Spleen (tissue), 11 donors: ENCODE measurements around the gene FIGN. TPM values are rescaled to one million over a fixed set of nuclear protein-coding genes. Genes with fewer than 3 reads are reported as not detected.

Experiments used
- DNase-seq: peaks from one replicate; pipeline ENCODE4 v3.0.0-alpha.2; 2020
- H3K27ac ChIP-seq, 8 donors: fragments of 200-600 bp; sonication (generic) in 7 of 8; 1 replicate in 4 of 8; 2 replicates in 4 of 8; pipeline versions ENCODE4 v1.5.0 to v1.8.0; 2016 to 2021; ENCODE audit warnings: inconsistent platforms in 4 of 8, mild to moderate bottlenecking in 4 of 8, moderate library complexity in 1 of 8
- H3K27me3 ChIP-seq, 7 donors: fragments of 200-600 bp; sonication (generic) in 6 of 7; replicated peaks in 1 of 7; 1 replicate in 4 of 7; 2 replicates in 3 of 7; pipeline versions ENCODE4 v1.5.0 to v1.8.0; 2016 to 2021; ENCODE audit warnings: inconsistent platforms in 3 of 7, mild to moderate bottlenecking in 1 of 7
- H3K36me3 ChIP-seq, 6 donors: fragments of 200-600 bp; sonication (generic) in 5 of 6; 1 replicate in 4 of 6; 2 replicates in 2 of 6; pipeline versions ENCODE4 v1.5.0 to v1.8.0; 2016 to 2021; ENCODE audit warnings: inconsistent platforms in 2 of 6
- H3K4me1 ChIP-seq, 6 donors: fragments of 200-600 bp; sonication (generic) in 5 of 6; 1 replicate in 3 of 6; 2 replicates in 3 of 6; pipeline versions ENCODE4 v1.5.0 to v1.8.0; 2016 to 2021; ENCODE audit warnings: inconsistent platforms in 3 of 6
- H3K4me3 ChIP-seq, 8 donors: fragments of 200-600 bp; sonication (generic) in 7 of 8; 1 replicate in 4 of 8; 2 replicates in 4 of 8; pipeline versions ENCODE4 v1.5.0 to v1.8.0; 2016 to 2021; ENCODE audit warnings: inconsistent platforms in 4 of 8, mild to moderate bottlenecking in 4 of 8, moderate library complexity in 2 of 8
- H3K9me3 ChIP-seq, 8 donors: fragments of 200-600 bp; sonication (generic) in 7 of 8; 1 replicate in 4 of 8; 2 replicates in 4 of 8; pipeline versions ENCODE4 v1.5.0 to v1.8.0; 2016 to 2021; ENCODE audit warnings: inconsistent platforms in 4 of 8
- POLR2A ChIP-seq, 3 donors: fragments of 450-650 bp; IDR thresholded peaks; one replicate each; pipeline ENCODE4 v1.5.1; 2017; ENCODE audit warnings: antibody characterized with exemption in 3 of 3, mild to moderate bottlenecking in 1 of 3
- POLR2AphosphoS5 ChIP-seq, 3 donors: sonication (generic); formaldehyde crosslinking; IDR thresholded peaks; one replicate each; pipeline ENCODE4 v1.5.1; 2017; ENCODE audit warnings: antibody characterized with exemption in 3 of 3
- WGBS, 5 donors: extraction: QIAGEN DNeasy Blood & Tissue Kit in 3 of 5; methylation state at CpG; one replicate each; pipeline versions ENCODE4 v1.1.5 to v1.1.7; 2013 to 2018; 5-methylcytosine and 5-hydroxymethylcytosine counted together
- intact Hi-C: fragments of 100-400 bp; cut with DNase I; formaldehyde crosslinking; loops from one replicate; pipeline ENCODE4 v1.15.0; 2023; ENCODE audit warnings: low total_unique reads
- polyA plus RNA-seq, 3 donors: library from polyadenylated mRNA; stranded (reverse); fragments of 200-250 nt; gene quantifications; one replicate each; pipeline ENCODE4 v1.2.1, GENCODE V29; 2013
- total RNA-seq, 7 donors: library from RNA; depleted of rRNA in 3 of 7; stranded (reverse); fragments of >200 nt in 3 of 7; fragmentation: NEBNext Ultra II Directional in 4 of 7; extraction: Animal tissue kit (Norgen Biotek cat#: 25700) in 4 of 7; gene quantifications; one replicate each; pipeline versions ENCODE4 v1.1.0 to v1.2.1, GENCODE V29; 2016 to 2021
- TF ChIP-seq, protein P1 (sequence below), 11 experiments: fragments of 200-600 bp in 7 of 11; fragments of 450-650 bp in 4 of 11; sonication (generic) in 4 of 11; IDR thresholded peaks in 8 of 11; conservative IDR thresholded peaks in 3 of 11; 1 replicate in 7 of 11; 2 replicates in 4 of 11; pipeline versions ENCODE4 v1.4.0 to v1.8.0; 2016 to 2021; ENCODE audit warnings: antibody characterized with exemption in 11 of 11, inconsistent platforms in 4 of 11, mild to moderate bottlenecking in 1 of 11
- donor health status: healthy with polysubstance abuse.
- donor health status: DM: no; HTN: no; CAD: no; lungs with moderate emphysema.
- donor health status: DM: no; HTN: no; CAD: no.
- donor health status: Bipolar disorder and iron deficiency.
- donor health status: healthy.
- donor health status: DM: no; HTN: no; CAD: no.
- donor health status: DM: yes; HTN: yes; CAD: no.

The FIGN gene
- total and polyA plus RNA-seq, 10 donors, result 0.50 to 22.6 (median 8.6) TPM

DNA sequence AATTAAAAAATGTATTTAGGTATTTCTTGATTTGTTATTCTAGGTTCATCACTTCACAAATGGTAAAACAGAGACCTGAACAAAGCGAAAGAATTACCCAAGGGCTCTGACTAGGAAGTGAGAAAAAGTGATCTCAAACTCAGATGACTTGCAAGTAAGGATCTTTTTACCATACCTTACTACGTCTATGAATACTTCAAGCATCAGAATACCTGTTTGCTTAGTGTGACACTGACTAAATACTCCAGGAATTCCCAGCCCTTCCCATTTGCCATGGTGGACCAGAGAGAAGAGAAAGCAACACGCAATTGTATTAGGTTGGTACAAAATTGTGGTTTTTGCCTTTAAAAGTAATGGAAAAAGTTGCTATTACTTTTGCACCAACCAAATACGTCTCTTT lies 35.8 kb upstream of the FIGN start:
- WGBS, 5 donors, result 75 to 90% (median 88%) methylated on average over 4 of the region's 4 CpGs
- no peak for DNase-seq
- intact Hi-C loops, result no loop called here
- Histone ChIP-seq H3K9me3 (no peaks in the 10 kb centered on the region), H3K4me1 (no peaks in the 10 kb centered on the region), H3K36me3 (no peaks in the 10 kb centered on the region), H3K27me3 (no peaks in the 10 kb centered on the region), H3K4me3 (no peak overlapping the region), H3K27ac (no peak overlapping the region)
- TF ChIP-seq, protein P1, sequence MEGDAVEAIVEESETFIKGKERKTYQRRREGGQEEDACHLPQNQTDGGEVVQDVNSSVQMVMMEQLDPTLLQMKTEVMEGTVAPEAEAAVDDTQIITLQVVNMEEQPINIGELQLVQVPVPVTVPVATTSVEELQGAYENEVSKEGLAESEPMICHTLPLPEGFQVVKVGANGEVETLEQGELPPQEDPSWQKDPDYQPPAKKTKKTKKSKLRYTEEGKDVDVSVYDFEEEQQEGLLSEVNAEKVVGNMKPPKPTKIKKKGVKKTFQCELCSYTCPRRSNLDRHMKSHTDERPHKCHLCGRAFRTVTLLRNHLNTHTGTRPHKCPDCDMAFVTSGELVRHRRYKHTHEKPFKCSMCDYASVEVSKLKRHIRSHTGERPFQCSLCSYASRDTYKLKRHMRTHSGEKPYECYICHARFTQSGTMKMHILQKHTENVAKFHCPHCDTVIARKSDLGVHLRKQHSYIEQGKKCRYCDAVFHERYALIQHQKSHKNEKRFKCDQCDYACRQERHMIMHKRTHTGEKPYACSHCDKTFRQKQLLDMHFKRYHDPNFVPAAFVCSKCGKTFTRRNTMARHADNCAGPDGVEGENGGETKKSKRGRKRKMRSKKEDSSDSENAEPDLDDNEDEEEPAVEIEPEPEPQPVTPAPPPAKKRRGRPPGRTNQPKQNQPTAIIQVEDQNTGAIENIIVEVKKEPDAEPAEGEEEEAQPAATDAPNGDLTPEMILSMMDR (IDR thresholded peaks at IDR 0.05 in 8 of 11, conservative IDR thresholded peaks at IDR 0.05 in 3 of 11), result no peak
- no peak for TF ChIP-seq POLR2AphosphoS5 (IDR thresholded peaks at IDR 0.05)
- no peak for TF ChIP-seq POLR2A (IDR thresholded peaks at IDR 0.05)

DNA sequence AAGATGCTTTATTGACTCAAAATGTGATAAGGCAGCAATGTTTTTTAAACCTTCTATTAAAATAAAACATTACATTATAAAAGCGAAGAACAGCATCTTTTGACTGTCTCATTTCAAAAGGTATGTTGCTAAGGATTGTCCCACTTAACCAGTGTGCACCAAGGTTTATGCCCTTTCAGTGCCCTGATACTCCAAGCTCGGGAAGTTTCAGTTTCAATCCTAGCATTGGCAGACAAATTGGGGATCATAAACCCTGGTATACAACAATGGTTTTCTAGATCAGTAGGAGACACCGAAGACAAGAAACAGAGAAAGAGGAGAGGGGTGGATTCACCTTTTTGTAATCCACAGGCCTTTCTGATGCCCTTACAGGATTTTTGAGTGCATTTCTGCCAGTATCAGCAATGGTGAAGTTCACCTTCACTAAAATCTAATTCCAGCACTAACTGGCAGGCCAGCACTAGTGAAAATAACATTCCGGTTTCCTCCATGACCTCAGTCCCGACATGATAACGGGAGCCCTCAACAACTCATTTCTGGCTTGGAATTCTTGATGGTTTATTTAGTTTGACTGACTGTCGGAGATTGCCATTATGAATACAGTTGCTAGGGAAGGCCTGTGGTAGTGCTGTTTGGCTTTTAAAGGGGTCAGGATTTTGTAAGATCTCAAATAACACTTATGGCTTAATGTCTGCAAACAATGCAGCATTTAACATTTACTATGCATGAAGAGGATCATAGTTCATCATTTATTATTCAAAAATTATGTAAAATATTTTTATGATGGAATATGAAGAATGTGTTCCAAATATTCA lies 33.3 kb upstream of the FIGN start:
- H3K9me3 ChIP-seq, result no peaks in the 10 kb centered on the region
- H3K4me1 ChIP-seq, result no peaks in the 10 kb centered on the region
- no peaks in the 10 kb centered on the region for H3K27me3 ChIP-seq
- no peak for DNase-seq
- H3K4me3 ChIP-seq, result no peak overlapping the region
- intact Hi-C loops, result no loop called here
- 78 to 83% (median 79%) methylated on average over 7 of the region's 7 CpGs for WGBS, 5 donors
- TF ChIP-seq POLR2A (IDR thresholded peaks at IDR 0.05), result no peak
- TF ChIP-seq, protein P1 (IDR thresholded peaks at IDR 0.05 in 8 of 11, conservative IDR thresholded peaks at IDR 0.05 in 3 of 11), result no peak
- no peak for TF ChIP-seq POLR2AphosphoS5 (IDR thresholded peaks at IDR 0.05)
- no peak overlapping the region for H3K27ac ChIP-seq
- no peaks in the 10 kb centered on the region for H3K36me3 ChIP-seq

DNA sequence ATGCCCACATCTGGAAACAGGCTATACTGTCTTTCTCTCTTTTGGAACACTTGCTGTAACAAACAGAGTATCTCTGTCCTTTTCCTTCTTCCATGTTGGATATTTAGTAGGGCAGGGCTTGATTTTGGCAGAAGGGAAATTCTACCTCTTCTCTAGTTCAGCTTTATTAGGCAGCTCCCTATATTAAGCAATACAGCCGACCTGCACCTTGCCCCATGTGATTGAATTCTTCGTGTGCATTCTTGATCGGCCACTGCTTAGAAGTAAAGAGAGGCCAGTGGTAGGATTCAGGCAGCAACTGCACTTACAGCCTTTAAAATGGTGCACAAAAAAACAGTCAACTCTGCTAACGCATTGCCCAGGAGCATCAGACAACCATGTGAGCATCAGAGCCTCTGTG lies 31.3 kb upstream of the FIGN start:
- H3K4me1 ChIP-seq, result no peaks in the 10 kb centered on the region
- H3K4me3 ChIP-seq, result no peak overlapping the region
- no peak overlapping the region for H3K27ac ChIP-seq
- intact Hi-C loops, result no loop called here
- TF ChIP-seq POLR2AphosphoS5 (IDR thresholded peaks at IDR 0.05) (no peak), POLR2A (IDR thresholded peaks at IDR 0.05) (no peak)
- TF ChIP-seq, protein P1 (IDR thresholded peaks at IDR 0.05 in 8 of 11, conservative IDR thresholded peaks at IDR 0.05 in 3 of 11), result no peak
- no peaks in the 10 kb centered on the region for H3K36me3 ChIP-seq
- 88 to 97% (median 94%) methylated on average over 4 of the region's 4 CpGs for WGBS, 5 donors
- H3K9me3 ChIP-seq, result no peaks in the 10 kb centered on the region
- DNase-seq, result no peak
- H3K27me3 ChIP-seq, result no peaks in the 10 kb centered on the region

DNA sequence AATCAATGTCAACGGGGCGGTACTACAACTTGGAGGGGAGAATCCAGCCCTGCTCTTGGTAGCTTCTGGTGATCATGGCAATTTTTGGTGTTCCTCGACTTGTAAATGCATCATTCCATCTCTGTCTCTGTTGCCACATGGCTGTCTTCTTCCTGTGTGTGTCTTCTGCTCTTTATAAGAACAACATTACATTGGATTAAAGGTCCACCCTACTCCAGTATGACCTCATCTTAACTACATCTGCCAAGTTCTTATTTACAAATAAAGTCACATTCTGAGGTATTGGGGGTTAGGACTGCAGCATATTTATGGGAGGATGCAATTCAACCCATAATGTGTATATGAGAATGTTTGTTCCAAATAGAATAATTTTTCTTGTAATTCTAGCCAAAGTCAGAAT lies 28.8 kb upstream of the FIGN start:
- WGBS, 5 donors, result 66 to 90% (median 82%) methylated on average over 3 of the region's 3 CpGs
- TF ChIP-seq, protein P1 (IDR thresholded peaks at IDR 0.05 in 8 of 11, conservative IDR thresholded peaks at IDR 0.05 in 3 of 11), result no peak
- TF ChIP-seq POLR2A (IDR thresholded peaks at IDR 0.05) (no peak), POLR2AphosphoS5 (IDR thresholded peaks at IDR 0.05) (no peak)
- Histone ChIP-seq H3K36me3 (no peaks in the 10 kb centered on the region), H3K27me3 (no peaks in the 10 kb centered on the region), H3K4me1 (no peaks in the 10 kb centered on the region), H3K9me3 (no peaks in the 10 kb centered on the region), H3K4me3 (no peak overlapping the region), H3K27ac (no peak overlapping the region)
- intact Hi-C loops, result no loop called here
- DNase-seq, result no peak
